Astrocyte (in vitro differentiated cells and primary cell): ENCODE results near the gene KRTCAP2. TPM values are rescaled to one million over a fixed set of nuclear protein-coding genes. Genes with fewer than 3 reads are reported as not detected.

Experiments
- DNase-seq: peaks from one replicate; pipeline ENCODE4 v3.0.0-alpha.2; 2010; ENCODE audit warnings: low read depth
- FAIRE-seq: peaks from 2 replicates; lab custom pipeline; 2011; peaks lifted over from hg19 to GRCh38; lab: Jason Lieb, UNC
- H2AFZ ChIP-seq: 2 replicates; pipeline ENCODE4 v1.6.0; 2012; ENCODE audit warnings: low read depth, low read length, inconsistent platforms
- H3K27ac ChIP-seq: 2 replicates; pipeline ENCODE4 v1.5.1; 2011; ENCODE audit warnings: low read depth, low read length, inconsistent platforms
- H3K27me3 ChIP-seq: 2 replicates; pipeline ENCODE4 v1.6.0; 2011; ENCODE audit warnings: low read length, inconsistent platforms; ENCODE audit not compliant: insufficient read depth
- H3K36me3 ChIP-seq: 2 replicates; pipeline ENCODE4 v1.5.1; 2011; ENCODE audit warnings: low read length, inconsistent platforms; ENCODE audit not compliant: insufficient read depth
- H3K4me1 ChIP-seq: 2 replicates; pipeline ENCODE4 v1.5.1; 2011; ENCODE audit warnings: low read length, inconsistent platforms; ENCODE audit not compliant: insufficient read depth
- H3K4me2 ChIP-seq: 2 replicates; pipeline ENCODE4 v1.6.0; 2012; ENCODE audit warnings: low read length, inconsistent platforms
- H3K4me3 ChIP-seq: 2 replicates; pipeline ENCODE4 v1.5.1; 2011; ENCODE audit warnings: low read depth, mild to moderate bottlenecking, low read length, inconsistent platforms; ENCODE audit not compliant: insufficient read depth
- H3K79me2 ChIP-seq: 2 replicates; pipeline ENCODE4 v1.6.0; 2012; ENCODE audit warnings: mild to moderate bottlenecking, low read length, inconsistent platforms; ENCODE audit not compliant: insufficient read depth
- H3K9ac ChIP-seq: 2 replicates; pipeline ENCODE4 v1.6.0; 2012; ENCODE audit warnings: mild to moderate bottlenecking, low read length, inconsistent platforms
- H3K9me3 ChIP-seq: 2 replicates; pipeline ENCODE4 v1.5.1; 2012; ENCODE audit warnings: low read depth, mild to moderate bottlenecking, low read length, inconsistent platforms; ENCODE audit not compliant: insufficient read depth
- H4K20me1 ChIP-seq: 2 replicates; pipeline ENCODE4 v1.6.0; 2012; ENCODE audit warnings: low read length, inconsistent platforms; ENCODE audit not compliant: insufficient read depth
- H3K27ac Mint-ChIP-seq: one replicate; pipeline ENCODE4 v1.8.0; 2021; ENCODE audit warnings: mild to moderate bottlenecking, mixed read lengths; ENCODE audit not compliant: unreplicated experiment
- H3K27me3 Mint-ChIP-seq: one replicate; pipeline ENCODE4 v1.8.0; 2021; ENCODE audit warnings: low read depth, mixed read lengths; ENCODE audit not compliant: unreplicated experiment
- H3K36me3 Mint-ChIP-seq: one replicate; pipeline ENCODE4 v1.8.0; 2021; ENCODE audit warnings: low read depth, mixed read lengths; ENCODE audit not compliant: unreplicated experiment
- H3K4me1 Mint-ChIP-seq: one replicate; pipeline ENCODE4 v1.8.0; 2021; ENCODE audit warnings: low read depth, mixed read lengths; ENCODE audit not compliant: unreplicated experiment
- H3K4me3 Mint-ChIP-seq: one replicate; pipeline ENCODE4 v1.8.0; 2021; ENCODE audit warnings: mild to moderate bottlenecking, moderate library complexity, mixed read lengths; ENCODE audit not compliant: unreplicated experiment
- H3K9me3 Mint-ChIP-seq: one replicate; pipeline ENCODE4 v1.8.0; 2021; ENCODE audit warnings: mild to moderate bottlenecking, mixed read lengths; ENCODE audit not compliant: unreplicated experiment
- EZH2 ChIP-seq: IDR thresholded peaks from 2 replicates; pipeline ENCODE4 v1.6.1; 2012; ENCODE audit warnings: mild to moderate bottlenecking, low read length, inconsistent platforms; ENCODE audit not compliant: insufficient read depth
- total RNA-seq: library from RNA; stranded (reverse); gene quantifications from 2 replicates; pipeline ENCODE4 v1.2.1, GENCODE V29; 2021
- TF ChIP-seq, protein P1 (sequence below): IDR thresholded peaks from 2 replicates; pipeline ENCODE4 v1.5.1; 2011; ENCODE audit warnings: low read depth, mild to moderate bottlenecking, inconsistent platforms, low read length, moderate library complexity; ENCODE audit not compliant: insufficient read depth

The KRTCAP2 gene
- total RNA-seq, 1 donor from 2014 or later = 161 TPM

DNA sequence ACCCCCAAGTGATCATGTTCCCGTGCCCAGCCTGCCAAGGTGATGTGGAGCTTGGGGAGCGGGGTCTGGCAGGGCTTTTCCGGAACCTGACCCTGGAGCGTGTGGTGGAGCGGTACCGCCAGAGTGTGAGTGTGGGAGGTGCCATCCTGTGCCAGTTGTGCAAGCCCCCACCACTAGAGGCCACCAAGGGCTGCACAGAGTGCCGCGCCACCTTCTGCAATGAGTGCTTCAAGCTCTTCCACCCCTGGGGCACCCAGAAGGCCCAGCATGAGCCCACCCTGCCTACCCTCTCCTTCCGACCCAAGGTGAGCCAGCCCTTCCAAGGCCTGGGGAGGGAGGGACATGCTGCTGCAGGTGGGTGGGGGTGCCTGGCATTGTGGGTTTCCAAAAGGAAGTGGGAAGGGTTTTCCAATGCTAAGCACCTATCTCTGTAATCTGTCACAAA is 2.8 kb upstream of the KRTCAP2 start:
- DNase-seq = no peak
- H3K27me3 Mint-ChIP-seq = no peaks in the 10 kb centered on the region
- Histone ChIP-seq H4K20me1 (peaks cover 16% of the 10 kb centered on the region), H3K79me2 (peaks cover 33% of the 10 kb centered on the region), H3K27ac (no peak overlapping the region), H3K27me3 (no peaks in the 10 kb centered on the region), H3K36me3 (peaks cover 2% of the 10 kb centered on the region), H3K9ac (no peak overlapping the region), H3K4me1 (peaks cover 22% of the 10 kb centered on the region), H2AFZ (no peak overlapping the region), H3K9me3 (no peaks in the 10 kb centered on the region), H3K4me3 (no peak overlapping the region), H3K4me2 (no peak overlapping the region)
- peaks cover 22% of the 10 kb centered on the region for H3K4me1 Mint-ChIP-seq
- no peak for TF ChIP-seq EZH2
- TF ChIP-seq, protein P1, sequence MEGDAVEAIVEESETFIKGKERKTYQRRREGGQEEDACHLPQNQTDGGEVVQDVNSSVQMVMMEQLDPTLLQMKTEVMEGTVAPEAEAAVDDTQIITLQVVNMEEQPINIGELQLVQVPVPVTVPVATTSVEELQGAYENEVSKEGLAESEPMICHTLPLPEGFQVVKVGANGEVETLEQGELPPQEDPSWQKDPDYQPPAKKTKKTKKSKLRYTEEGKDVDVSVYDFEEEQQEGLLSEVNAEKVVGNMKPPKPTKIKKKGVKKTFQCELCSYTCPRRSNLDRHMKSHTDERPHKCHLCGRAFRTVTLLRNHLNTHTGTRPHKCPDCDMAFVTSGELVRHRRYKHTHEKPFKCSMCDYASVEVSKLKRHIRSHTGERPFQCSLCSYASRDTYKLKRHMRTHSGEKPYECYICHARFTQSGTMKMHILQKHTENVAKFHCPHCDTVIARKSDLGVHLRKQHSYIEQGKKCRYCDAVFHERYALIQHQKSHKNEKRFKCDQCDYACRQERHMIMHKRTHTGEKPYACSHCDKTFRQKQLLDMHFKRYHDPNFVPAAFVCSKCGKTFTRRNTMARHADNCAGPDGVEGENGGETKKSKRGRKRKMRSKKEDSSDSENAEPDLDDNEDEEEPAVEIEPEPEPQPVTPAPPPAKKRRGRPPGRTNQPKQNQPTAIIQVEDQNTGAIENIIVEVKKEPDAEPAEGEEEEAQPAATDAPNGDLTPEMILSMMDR = no peak
- no peak overlapping the region for H3K27ac Mint-ChIP-seq
- H3K36me3 Mint-ChIP-seq = peaks cover 6% of the 10 kb centered on the region
- no peaks in the 10 kb centered on the region for H3K9me3 Mint-ChIP-seq
- no peak overlapping the region for H3K4me3 Mint-ChIP-seq
- FAIRE-seq = no peak

DNA sequence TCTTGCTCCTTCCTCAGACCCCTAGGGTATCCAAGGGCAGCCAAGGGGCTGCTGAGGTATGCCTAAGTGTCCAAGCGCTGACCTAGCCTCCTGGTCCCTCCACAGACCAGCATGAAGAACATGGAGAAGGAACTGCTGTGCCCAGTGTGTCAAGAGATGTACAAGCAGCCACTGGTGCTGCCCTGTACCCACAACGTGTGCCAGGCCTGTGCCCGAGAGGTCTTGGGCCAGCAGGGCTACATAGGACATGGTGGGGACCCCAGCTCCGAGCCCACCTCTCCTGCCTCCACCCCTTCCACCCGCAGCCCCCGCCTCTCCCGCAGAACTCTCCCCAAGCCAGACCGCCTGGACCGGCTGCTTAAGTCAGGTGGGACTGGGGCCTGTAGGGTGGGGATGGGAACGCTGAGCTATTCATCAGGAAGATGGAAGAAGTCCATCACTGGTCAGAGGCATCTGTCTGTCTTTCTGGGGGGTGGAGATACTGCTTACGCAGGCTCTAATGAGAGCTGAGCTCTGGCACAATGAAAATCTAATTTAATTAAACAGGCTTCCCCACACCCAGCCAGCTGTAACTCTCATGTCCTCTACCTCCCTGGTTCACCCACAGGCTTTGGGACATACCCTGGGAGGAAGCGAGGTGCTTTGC is 2.3 kb upstream of the KRTCAP2 start:
- peak overlapping the region; percentile 84 for H3K4me3 ChIP-seq
- H3K4me1 Mint-ChIP-seq = peaks cover 22% of the 10 kb centered on the region
- DNase-seq (no peak), FAIRE-seq (no peak)
- H3K4me1 ChIP-seq = peaks cover 22% of the 10 kb centered on the region
- H3K9ac ChIP-seq = peak overlapping the region; percentile 96
- no peak overlapping the region for H2AFZ ChIP-seq
- H3K36me3 ChIP-seq = peaks cover 4% of the 10 kb centered on the region
- peaks cover 6% of the 10 kb centered on the region for H3K36me3 Mint-ChIP-seq
- H3K27me3 ChIP-seq = no peaks in the 10 kb centered on the region
- peaks cover 34% of the 10 kb centered on the region for H3K79me2 ChIP-seq
- H3K9me3 Mint-ChIP-seq = no peaks in the 10 kb centered on the region
- no peaks in the 10 kb centered on the region for H3K9me3 ChIP-seq
- no peak overlapping the region for H3K27ac ChIP-seq
- no peak overlapping the region for H3K27ac Mint-ChIP-seq
- TF ChIP-seq, protein P1 = no peak
- TF ChIP-seq EZH2 = no peak
- peak overlapping the region; percentile 92 for H3K4me2 ChIP-seq
- H3K27me3 Mint-ChIP-seq = no peaks in the 10 kb centered on the region
- peaks cover 16% of the 10 kb centered on the region for H4K20me1 ChIP-seq
- H3K4me3 Mint-ChIP-seq = peak overlapping the region; percentile 97
